Nucleus accumbens (tissue), 56 donors: Measurements from ENCODE around the gene TUBA4B.

Experiments used
- DNase-seq, 56 donors: peaks; one replicate each; lab custom pipeline; 2025; lab: John Stamatoyannopoulos, UW

Gene TUBA4B

DNA sequence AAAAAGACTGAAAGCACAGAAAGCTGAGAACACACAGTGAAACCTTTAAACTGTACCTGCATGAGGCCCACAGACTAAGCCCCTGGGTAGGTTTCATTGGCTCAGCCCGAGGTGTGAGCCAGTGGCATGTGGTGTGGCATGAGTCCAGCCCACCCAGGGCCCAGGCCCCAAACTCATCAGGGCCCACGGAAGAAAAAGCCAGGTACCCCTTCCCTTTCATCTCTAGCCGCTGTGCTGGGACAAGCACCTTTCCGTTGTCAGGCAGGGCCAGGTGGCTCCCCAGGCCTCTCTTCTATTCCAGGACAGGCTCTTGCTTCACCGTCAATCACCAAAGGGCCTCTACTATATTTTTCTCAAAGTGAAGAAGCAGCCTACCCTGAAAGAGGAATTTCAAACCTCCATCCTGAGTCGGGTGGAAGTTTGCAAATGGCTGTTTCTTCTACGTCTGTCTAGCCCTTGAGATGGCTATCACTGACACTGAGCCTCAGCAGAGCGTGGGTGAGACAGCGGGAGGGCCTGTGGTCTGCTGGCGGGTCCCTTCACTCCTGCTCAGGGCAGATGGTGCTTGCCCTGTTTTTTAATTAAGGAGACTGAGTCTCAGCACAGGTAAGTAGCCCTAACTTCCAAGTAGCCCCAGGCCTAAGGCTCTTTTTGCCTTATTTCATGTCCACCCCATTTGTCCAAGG, 34.7 kb downstream of the TUBA4B start:
- no peak for DNase-seq

DNA sequence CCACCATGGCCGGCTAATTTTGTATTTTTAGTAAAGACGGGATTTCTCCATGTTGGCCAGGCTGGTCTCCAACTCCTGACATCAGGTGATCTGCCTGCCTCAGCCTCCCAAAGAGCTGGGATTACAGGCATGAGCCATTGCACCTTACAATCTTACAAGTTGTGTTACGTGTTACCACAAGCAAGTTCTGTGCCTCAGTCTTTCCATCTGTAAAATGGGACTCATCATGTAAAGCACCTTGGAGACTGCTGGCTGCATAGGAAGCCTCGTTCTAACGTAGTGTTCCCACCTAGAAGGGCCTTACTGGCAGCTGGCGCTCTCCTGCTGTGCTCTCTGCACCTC, 36.1 kb downstream of the TUBA4B start:
- no peak for DNase-seq

DNA sequence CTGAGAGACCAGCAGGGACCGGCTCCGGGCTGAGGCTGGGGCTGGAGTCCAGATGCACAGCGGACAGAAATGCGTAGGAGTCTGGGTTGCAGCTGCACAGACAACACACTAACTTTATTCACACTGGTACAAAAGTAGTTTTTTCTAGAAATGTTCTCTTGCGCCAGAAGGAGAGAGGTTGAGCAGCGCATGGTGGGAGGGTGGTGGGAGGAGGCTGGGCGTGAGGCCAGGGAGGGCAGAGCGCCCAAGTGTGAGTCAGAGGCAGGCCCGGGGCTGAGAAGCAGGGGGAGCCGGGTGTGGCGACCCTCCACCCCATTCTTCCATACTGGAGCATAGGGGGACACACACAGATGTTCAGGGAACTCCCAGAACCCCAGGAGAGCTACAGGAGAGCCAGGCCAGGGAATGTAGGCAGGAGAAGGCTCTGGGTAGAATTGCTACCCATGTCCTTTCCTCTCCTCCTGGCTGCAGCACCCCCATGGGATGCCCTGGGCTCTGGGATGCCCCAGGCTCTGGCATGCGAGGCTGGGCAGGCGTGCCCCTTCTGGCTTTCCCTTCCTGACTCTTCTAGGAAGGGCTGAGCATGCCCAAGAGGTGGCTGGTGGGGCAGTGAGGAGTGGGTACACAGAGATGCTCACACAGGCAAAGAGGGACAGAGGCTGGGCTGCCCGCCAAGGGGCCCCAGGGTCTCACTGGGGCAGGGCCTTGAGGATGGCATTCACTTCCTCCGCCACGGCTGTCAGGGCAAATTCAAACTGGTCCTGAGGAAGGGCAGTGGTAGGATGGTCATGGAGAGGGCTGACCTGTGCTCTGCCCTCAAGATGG, 36.7 kb downstream of the TUBA4B start:
- DNase-seq: peak in 53 of 56 donors; percentile 33 to 96 (median 82)

DNA sequence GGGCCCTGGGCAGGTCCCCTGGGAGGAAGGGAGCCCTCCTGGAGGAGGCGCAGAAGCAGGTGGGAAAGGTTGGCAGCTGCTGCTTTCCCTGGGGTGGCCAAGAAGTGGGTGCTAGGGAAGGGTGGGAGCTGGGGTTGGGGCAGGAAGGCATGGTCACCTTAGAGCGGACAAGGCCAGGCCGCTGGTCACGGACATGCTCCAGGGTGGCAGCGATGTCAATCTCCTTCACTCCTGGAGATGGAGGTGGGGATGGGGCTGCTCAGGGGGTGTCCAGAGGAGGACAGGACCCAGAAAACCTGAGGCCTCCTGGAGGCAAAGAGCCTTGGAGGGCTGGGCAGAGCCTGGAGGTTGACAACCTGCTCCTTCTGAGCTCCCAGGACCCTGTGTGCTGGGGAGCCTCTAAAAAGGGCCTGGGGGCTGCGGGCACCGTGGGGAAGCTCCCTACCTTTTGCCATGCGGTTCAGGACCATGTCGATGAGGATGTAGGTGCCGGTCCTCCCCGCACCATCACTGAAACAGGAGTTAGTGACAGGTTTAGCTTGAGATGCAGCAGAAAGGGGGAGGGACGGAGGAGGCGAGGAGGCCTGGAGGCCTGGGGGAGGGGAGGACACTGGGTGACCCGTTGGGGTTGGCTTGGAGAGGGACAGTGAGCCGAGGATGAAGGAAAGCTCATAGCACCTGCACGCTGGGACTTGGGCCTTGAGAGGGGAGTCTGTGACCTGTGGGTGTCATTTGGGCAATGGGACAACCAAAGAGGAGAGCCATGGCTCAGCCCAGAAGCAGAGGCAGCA, 37.5 kb downstream of the TUBA4B start:
- DNase-seq: no peak

DNA sequence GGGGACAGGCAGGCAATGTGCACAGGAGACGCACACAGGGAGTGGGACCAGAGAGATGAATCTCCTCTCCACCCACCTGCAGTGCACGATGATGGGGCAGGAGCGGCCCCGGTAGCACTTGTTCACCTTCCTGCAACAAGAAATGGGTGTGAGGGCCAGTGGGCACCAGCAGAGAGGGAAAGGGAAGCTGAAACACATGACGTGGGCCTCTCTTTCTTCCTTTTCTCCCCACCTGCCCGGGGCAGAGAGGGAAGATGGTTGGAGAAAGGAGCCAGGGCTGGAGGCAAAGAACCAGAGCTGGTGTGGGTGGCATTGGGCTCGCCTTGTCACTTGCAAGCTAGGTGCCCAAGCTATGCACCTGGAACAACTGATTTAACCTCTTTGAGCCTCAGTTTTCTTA, 38.4 kb downstream of the TUBA4B start:
- no peak for DNase-seq

DNA sequence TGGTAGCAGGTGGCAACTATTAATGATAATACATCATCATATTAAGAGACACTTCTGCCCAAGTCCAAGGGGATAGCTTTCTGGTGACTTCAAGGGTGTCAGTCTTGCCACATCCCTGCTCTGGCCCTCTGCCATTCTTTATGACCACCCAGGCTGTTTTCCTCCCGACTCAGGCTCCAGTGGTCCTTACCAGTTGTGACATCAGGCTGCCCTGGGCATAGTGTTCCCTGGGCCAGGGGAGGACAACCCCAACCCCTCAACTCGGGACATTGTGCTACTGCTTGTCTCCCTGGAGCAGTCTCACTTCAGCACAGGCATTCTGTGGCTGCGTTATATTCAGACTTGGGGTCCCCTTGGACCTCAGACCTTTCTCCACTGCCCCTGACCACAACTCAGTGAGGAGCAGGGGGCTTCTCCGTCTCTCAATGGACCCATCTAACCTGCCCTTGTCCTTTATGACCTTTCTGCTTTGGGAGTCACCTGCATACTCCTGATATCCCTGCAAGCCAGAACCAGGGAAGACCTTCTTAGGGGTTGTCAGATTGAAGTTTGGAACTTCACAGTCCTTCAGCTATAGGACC, 39.0 kb downstream of the TUBA4B start:
- DNase-seq: no peak

DNA sequence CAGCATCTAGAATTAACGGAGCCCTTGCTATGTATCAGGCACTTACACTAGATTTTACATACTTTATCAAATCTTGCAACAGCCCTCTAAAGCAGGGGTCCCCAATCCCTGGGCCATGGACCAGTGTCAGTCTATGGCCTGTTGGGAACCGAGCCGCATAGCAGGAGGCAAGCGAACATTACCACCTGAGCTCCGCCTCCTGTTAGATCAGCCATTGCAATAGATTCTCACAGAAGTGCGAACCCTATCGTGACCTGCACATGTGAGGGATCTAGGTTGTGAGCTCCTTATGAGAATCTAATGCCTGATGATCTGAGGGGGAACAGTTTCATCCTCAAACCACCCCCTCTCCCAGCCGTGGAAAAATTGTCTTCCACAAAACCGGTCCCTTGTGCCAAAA, 39.6 kb downstream of the TUBA4B start:
- DNase-seq: no peak

DNA sequence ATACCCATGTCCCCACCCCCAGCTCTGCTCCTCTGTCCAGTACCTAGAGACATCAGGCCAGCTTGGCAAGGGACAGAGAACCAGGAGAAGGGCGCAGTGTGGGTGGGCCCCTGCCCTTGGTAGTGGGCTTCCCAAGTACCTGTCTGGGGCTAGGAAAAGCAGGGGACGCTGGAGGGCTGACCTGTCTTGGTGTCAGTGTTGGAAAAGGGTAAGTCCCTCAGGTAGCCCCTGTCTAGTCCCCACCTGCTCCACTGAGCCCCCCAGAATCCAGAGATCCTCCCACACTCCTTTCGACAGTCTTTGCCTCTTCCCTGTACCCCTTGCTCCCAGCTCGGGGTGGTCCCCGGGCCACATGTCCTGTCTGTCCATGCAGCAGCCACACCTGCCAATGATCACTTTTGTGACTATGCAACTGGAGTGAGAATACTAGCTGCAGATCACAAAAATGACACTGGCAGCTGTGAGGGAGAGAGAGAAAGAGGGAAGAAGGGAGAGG, 40.7 kb downstream of the TUBA4B start:
- DNase-seq: no peak

DNA sequence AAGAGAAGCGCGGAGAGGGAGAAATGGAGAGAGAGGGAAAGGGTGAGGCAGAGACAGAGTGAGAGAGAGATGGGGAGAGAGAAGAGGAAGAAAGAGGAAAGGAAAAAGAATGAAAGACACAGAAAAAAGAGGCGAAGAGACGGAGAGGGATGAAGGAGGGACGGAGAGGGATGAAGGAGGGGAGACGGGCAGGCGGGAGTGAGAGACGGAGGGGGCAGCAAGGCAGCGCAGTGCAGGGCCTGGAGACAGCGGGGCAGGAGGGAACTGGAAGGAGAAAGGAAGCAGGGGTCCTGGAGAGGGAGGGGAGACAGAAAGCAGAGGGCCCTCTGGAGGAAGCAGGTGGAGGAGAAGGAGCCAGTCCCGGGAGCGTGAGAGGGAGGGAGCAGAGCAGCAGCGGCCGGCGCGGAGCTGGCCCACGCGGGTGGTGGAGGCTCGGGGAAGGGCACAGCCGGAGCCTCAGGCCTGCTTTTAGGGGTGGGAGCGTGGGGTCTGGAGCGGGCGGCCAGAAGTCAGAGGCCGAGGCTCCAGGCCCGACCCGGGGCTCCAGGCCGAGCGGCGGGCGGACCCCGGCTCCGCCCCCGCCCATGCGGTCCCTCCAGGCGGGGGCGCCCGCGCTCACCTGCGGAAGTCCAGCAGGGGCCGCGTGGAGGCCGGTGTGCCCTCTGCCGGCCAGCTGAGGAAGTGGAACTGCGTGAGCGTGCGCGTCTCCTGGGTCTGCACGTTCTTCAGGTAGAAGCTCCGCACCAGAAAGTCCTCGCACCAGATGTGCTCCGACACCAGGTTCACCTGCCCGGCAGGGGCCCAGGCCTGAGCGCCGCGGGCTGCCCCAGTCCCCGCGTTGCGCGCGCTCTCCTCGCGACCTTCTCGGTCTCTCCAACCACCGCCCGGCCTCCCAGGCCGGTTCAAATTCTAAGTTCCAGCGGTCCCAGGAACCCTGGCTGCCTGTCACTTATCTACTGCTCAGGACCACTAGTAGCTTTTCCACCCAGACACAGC, 41.6 kb downstream of the TUBA4B start:
- peak in 47 of 56 donors; percentile 36 to 90 (median 68) for DNase-seq

DNA sequence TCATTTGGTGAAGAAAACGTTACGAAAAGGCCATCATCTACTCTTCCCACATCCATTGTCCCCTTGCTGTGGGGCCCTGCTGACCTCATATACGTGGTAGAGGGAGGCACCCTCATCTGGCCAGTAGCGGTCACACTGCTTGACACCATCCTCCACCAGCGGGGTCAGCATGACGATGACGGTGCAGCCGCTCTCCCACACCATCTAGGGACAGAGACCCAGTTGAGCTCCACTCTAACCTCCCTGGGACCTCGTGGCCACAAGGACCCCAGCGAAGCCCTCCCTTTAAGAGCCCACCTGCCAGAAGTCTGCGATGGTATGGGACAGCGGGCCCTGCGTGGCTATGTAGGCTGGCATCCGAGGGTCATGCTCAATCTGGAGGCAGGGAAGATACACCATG, 43.1 kb downstream of the TUBA4B start:
- DNase-seq: no peak

DNA sequence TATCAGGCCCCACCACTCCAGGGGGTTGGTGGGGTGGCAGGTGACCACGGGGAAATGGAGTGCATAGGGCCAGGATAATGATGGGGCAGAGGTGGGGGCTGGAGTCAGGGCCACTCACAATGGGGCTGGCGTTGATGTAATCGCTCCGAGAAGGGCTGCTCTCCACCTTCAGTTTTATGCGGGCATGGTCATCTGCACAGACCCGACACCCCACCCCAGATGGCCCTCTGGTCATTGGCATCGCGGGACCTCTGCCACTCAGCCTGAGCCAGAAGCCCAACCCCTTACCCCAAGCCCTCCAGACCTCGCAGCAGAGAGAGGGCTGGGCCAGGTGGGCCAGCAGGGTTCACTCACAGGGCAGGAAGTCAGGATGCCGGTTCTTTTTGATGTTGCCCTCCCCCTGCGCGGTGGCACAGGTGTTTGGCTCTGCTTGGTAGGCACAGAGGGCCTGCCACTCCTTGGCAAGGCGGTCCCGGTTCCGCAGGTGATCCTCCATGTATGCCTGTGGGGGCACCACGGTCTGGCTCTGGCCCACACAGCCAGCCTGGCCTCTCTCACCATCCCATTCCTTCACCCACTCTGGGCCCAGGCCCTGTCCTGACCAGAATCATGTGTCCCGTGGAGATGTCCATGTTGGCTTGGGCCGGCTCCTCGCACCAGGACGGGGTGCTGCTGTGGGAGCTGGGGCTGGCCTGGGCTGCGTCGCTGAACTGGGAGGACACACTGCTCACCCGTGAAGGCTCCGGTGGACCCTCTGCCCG, 43.8 kb downstream of the TUBA4B start:
- no peak for DNase-seq

DNA sequence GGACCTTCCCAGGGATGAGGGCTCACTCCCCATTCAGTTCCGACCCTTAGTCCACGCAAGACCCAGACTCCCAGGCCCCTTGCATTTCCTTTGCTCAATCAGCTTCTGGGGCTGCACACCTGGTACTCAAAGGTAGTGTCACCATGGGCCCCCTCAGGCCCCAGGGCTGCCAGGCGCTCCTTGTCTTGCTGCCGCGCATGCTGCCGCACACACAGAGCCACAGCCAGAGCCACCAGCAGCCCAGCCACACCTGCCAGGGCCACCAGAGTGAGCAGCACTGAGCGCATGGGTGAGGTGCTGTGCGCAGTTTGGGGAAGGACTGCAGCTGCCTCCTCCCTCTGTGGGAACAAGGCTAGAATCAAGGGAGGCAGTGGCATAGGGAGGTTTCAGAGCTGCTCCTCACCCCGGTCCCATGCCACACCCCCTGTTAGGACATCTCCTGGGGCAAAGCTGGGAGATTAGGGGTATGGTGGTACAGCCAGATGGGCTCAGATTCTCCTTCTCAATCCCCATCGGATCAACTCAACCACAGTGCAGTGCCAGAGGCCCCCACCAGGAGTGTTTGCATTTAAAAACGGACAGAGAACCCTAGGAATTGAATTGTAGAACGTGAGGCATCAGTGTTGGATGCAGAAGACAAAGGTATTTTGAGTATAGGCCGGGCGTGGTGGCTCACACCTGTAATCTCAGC, 44.9 kb downstream of the TUBA4B start:
- no peak for DNase-seq

DNA sequence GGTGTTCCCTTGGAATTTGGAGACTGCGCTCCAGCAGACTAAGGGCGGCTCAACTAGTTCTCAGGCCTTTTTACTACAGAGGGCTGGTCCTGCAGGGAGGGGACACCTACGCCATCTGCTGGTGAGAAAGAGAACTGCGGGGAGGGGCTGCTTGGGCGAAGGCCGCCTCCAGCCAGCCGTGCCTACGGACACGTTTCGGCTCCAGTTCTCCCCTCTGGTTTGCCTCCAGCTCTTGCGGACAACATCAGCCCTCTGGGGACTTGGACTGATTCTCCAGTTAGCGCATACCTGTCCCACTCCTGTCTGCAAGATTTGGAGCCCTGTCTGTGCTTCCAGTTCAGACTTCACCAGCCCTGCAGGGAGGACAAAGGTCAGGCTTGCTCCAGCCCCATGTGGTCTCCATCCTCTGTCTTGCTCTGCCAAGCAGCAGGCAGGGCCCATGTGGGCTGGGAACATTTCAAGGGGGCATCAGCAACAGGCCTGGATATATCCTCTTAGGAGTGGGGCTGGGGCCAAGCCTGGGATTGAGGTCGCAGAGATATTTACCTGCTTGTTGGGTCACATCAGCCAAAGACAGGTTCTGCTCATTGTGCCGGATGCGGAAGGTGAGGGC, 45.8 kb downstream of the TUBA4B start:
- DNase-seq: peak in 53 of 56 donors; percentile 36 to 92 (median 74)

DNA sequence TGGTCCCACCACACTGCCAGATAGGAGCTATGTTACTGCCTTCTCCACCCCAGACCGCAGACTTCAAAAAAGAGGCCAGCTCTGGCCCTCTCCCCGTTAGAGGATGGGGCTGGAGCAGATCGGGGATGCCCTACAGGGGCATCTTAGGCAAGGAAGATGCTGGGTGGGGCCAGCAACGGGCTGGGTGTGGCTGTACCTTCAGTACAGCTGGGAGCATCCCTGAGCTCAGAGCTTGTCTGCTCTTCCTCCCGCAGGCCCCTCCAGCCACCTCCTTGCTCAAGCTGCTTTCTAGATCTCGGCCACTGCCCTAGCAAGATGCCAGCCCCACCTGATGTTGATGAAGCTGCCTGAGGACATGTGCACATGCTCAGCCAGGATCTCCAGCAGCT, 46.3 kb downstream of the TUBA4B start:
- DNase-seq: no peak

DNA sequence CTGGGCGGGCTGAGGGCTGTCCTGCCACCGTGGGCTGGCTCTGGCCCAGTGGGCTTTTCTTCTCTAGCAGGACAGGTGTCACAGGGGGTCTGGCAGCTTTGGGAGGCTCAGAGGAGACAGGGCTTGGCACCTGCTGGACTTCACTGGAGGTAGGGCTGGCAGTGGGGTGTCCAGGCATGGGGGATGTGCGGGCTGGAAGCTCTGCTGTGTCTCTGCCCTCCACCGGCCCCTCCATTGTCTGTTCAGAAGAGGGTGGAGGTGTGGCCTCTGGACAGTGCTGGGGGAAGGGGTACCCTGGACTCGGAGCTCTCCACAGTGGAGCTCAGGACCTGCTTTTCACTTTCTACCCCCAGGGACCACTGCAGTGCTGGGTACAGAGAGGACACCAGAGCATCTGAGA, 47.0 kb downstream of the TUBA4B start:
- DNase-seq: no peak

DNA sequence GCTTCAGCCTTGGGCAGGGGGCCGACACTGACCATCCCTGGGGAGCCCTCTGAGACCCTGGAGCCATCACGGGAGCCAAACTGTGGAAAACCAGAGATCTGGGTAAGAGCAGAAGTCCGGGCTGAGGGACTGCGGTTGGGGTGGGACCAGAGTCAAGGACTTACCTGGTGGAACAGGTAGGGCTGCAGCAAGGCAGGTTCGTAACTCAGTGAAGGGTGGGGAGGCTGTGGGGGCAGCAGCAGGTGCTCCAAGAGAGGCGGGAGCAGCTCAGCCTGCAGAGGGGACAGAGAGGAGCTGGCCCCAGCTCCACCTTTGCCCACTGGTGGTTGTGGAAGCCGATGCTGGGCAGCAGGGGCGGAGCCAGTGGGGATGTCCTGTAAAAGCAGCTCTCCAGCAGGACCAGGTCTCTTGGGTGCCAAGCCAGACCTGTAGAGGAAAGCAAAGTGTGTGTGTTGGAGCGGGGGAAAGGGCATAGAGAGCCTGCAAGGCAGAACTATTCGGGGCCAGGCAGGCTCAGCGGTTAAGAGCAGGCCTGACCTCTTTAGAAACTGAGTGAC, 49.4 kb downstream of the TUBA4B start:
- no peak for DNase-seq

DNA sequence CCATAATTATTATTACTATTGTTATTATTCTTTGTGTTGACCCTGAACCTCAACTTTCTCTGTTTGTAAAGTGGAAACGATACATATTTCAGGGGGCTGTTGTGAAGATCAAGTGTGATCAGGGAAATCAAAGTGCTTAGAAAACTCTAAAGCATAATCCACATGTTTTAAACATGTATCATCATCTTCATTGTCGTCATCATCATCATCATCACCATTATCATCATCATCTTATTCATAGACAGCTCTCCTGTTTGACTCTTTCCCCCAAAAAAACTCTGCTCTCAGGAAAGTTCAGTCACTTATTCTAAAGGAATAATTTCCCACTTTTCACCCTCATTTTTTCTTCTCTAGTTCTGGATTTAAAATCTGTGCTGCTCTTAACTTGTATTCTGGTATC, 51.2 kb downstream of the TUBA4B start:
- no peak for DNase-seq

DNA sequence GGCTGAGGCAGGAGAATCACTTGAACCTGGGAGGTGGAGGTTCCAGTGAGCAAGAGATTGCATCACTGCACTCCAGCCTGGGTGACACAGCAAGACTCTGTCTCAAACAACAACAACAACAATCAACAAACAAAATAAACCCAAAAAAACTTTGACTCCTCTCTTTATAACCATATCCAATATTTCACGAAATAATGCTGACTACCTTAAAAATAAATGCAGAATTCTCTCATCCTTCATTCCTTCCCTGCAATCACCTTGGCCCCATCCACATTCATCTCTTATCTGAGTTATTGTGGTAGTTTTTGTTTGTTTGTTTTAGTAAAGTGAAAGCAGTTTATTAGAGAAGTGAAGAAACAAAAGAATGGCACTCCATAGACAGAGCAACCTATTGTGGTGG, 53.0 kb downstream of the TUBA4B start:
- DNase-seq: no peak
